Measurements from ENCODE around the gene TLE2.

TLE2 gene

GRCh38 chr19:3029065-3029923, at the start of gene TLE2:
Gene TLE2, minus strand, starts transcription at chr19:3029280. Its CDS starts 376 bp downstream, at chr19:3028904.
- Histone ChIP-seq H3K27ac (ENCODE audit: low read depth, low read length) (no peak within 1 kb of the TSS), H3K79me2 (ENCODE audit: insufficient read depth, low read length) (no peaks in the 10 kb centered on the region), H4K20me1 (ENCODE audit: low read depth, low read length) (no peaks in the 10 kb centered on the region), H3K9me3 (ENCODE audit: insufficient read depth, low read length) (no peaks in the 10 kb centered on the region), H3K4me2 (ENCODE audit: low read depth, low read length, poor library complexity, severe bottlenecking) (peak within 1 kb of the TSS; percentile 33), H3F3A (ENCODE audit: insufficient read depth) (no peaks in the 10 kb centered on the region), H3K9ac (ENCODE audit: low read length) (no peak within 1 kb of the TSS), H3K4me3 (ENCODE audit: insufficient read depth, low read length, poor library complexity, severe bottlenecking) (no peak within 1 kb of the TSS), H3K9me2 (replicated peaks; ENCODE audit: insufficient read depth, low read length) (no peaks in the 10 kb centered on the region), H3K36me3 (ENCODE audit: low read length) (no peaks in the 10 kb centered on the region), H3K27me3 (ENCODE audit: low read length) (no peaks in the 10 kb centered on the region), H2AFZ (ENCODE audit: low read depth, low read length, severe bottlenecking) (no peak within 1 kb of the TSS)
- no peak for TF ChIP-seq EZH2phosphoT487 (conservative IDR thresholded peaks at IDR 0.05; ENCODE audit: low read length)
- no peak for TF ChIP-seq CTCF (IDR thresholded peaks at IDR 0.05; ENCODE audit: insufficient read depth, low read length, poor library complexity, severe bottlenecking)

- no peaks in the 10 kb centered on the region for H3F3A ChIP-seq (ENCODE audit: insufficient read depth)
- no peaks in the 10 kb centered on the region for H3K36me3 ChIP-seq (ENCODE audit: low read length)
- H3K9me2 ChIP-seq (replicated peaks; ENCODE audit: insufficient read depth, low read length): no peaks in the 10 kb centered on the region
- no peaks in the 10 kb centered on the region for H3K9me3 ChIP-seq (ENCODE audit: insufficient read depth, low read length)
- H2AFZ ChIP-seq (ENCODE audit: low read depth, low read length, severe bottlenecking): no peak overlapping the region
- no peak overlapping the region for H3K4me3 ChIP-seq (ENCODE audit: insufficient read depth, low read length, poor library complexity, severe bottlenecking)
- H4K20me1 ChIP-seq (ENCODE audit: low read depth, low read length): no peaks in the 10 kb centered on the region
- no peak overlapping the region for H3K27ac ChIP-seq (ENCODE audit: low read depth, low read length)
- no peaks in the 10 kb centered on the region for H3K27me3 ChIP-seq (ENCODE audit: low read length)
- no peak for TF ChIP-seq EZH2phosphoT487 (conservative IDR thresholded peaks at IDR 0.05; ENCODE audit: low read length)
- TF ChIP-seq CTCF (IDR thresholded peaks at IDR 0.05; ENCODE audit: insufficient read depth, low read length, poor library complexity, severe bottlenecking): peak; percentile 75
- no peaks in the 10 kb centered on the region for H3K79me2 ChIP-seq (ENCODE audit: insufficient read depth, low read length)
- H3K9ac ChIP-seq (ENCODE audit: low read length): no peak overlapping the region
- H3K4me2 ChIP-seq (ENCODE audit: low read depth, low read length, poor library complexity, severe bottlenecking): no peak overlapping the region
Observed at GRCh38 chr19:3075605-3076431, 46.7 kb upstream of the TLE2 start.

- Histone ChIP-seq H2AFZ (ENCODE audit: low read depth, low read length, severe bottlenecking) (no peak overlapping the region), H3K9me3 (ENCODE audit: insufficient read depth, low read length) (no peaks in the 10 kb centered on the region), H3K27me3 (ENCODE audit: low read length) (no peaks in the 10 kb centered on the region), H4K20me1 (ENCODE audit: low read depth, low read length) (no peaks in the 10 kb centered on the region), H3K9me2 (replicated peaks; ENCODE audit: insufficient read depth, low read length) (no peaks in the 10 kb centered on the region), H3K36me3 (ENCODE audit: low read length) (no peaks in the 10 kb centered on the region), H3K4me2 (ENCODE audit: low read depth, low read length, poor library complexity, severe bottlenecking) (no peak overlapping the region), H3K4me3 (ENCODE audit: insufficient read depth, low read length, poor library complexity, severe bottlenecking) (no peak overlapping the region), H3K9ac (ENCODE audit: low read length) (no peak overlapping the region), H3K79me2 (ENCODE audit: insufficient read depth, low read length) (no peaks in the 10 kb centered on the region), H3F3A (ENCODE audit: insufficient read depth) (no peaks in the 10 kb centered on the region), H3K27ac (ENCODE audit: low read depth, low read length) (no peak overlapping the region)
- TF ChIP-seq EZH2phosphoT487 (conservative IDR thresholded peaks at IDR 0.05; ENCODE audit: low read length): no peak
Observed at GRCh38 chr19:3073931-3074595, 45.0 kb upstream of the TLE2 start.

Measured in SU-DHL-6 (cell line).